RWPE1 (cell line): ENCODE results near the gene PLCD3.

ENCODE experiments used
- CTCF ChIA-PET: fragments of 350-600 bp; sonication (Branson Sonifier 250); formaldehyde crosslinking; extraction: SDS; loops from one replicate; lab custom pipeline; 2021; lab: Yijun Ruan, JAX
- POLR2A ChIA-PET: fragments of 400-600 bp; formaldehyde crosslinking; extraction: SDS; loops from one replicate; lab custom pipeline; 2020; ENCODE audit warnings: antibody characterized with exemption; ENCODE audit not compliant: low non-redundant PET; lab: Yijun Ruan, JAX
- DNase-seq: peaks from one replicate; pipeline ENCODE4 v3.0.0; 2012; ENCODE audit warnings: low spot score
- H3K27ac ChIP-seq: fragments of 450-650 bp; 2 replicates; pipeline ENCODE4 v1.5.1; 2017
- CTCF ChIP-seq: fragments of 450-650 bp; conservative IDR thresholded peaks from 2 replicates; pipeline ENCODE4 v1.5.1; 2017; ENCODE audit warnings: low read depth, mild to moderate bottlenecking

PLCD3 gene

DNA sequence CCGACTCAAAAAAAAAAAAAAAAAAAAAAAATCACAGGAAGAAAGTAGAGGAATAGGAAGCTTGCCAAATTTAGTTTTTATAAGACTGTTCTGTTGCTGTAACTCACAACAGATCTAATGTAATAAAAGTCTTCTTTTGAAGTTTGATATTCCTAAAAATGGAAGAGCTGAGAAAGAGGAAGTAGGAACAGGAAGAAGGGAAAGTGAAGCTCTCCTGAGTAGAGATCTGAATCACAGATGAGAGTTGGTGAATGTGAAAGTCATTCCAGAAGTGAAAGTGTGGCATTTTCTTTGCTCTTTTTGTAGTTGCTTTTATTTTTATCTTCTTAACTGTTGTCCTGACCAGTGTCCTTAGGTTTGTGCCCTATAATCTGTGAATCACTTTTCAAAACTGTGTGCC lies 69.1 kb downstream of the PLCD3 start:
- no peak for DNase-seq
- H3K27ac ChIP-seq, result peak overlapping the region; percentile 43
- no peak for TF ChIP-seq CTCF
- CTCF ChIA-PET, result interaction anchor here (0.6 to 0.7 kb wide), 2 partner anchors 8 to 57 kb away, joined by 3 read pairs; no protein-coding TSS in a partner anchor
- POLR2A ChIA-PET, result interaction anchor here (0.5 to 0.6 kb wide), 2 partner anchors 12 to 17 kb away, joined by 4 to 5 read pairs; no protein-coding TSS in a partner anchor

DNA sequence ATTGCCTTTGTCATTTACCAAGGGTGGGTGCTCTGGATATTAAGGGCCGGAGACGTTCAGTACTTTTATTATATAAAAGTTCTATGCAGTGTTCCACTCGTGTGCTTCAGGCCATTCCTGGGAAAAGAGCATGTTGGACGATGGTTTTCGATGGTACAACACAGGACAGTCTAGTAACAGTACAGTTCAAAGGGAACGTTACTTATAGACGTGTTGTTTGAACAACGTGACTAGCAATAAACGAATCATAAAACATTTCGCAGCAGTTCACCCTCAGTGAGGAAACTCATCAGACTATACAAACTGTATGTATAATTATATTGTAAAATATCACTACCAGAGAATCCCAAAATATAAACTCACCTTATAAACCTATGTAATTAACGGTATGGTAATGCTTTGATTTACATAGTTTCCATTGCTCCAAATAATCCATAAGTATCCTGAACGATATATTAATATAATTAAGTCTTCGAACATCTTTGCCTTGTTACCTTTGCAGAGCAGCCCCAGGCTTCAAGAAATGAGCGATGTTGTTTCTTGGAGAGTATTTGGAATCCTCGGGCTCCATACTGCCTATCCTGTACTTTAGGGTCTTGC lies 70.6 kb downstream of the PLCD3 start:
- no peak for TF ChIP-seq CTCF
- ChIA-PET POLR2A (interaction anchor here (0.5 to 1.3 kb wide), 5 partner anchors 10 to 185 kb away, joined by 3 to 9 read pairs (median 3); partner anchors contain the start of gene DCAKD), CTCF (interaction anchor here (1.0 kb wide), 1 partner anchor 37 kb away, joined by 4 read pairs; no protein-coding TSS in a partner anchor)
- H3K27ac ChIP-seq, result peak overlapping the region; percentile 86
- peak; percentile 99 for DNase-seq

- ChIA-PET POLR2A (interaction anchor here (0.6 to 1.3 kb wide), 4 partner anchors 9 to 184 kb away, joined by 3 to 9 read pairs (median 3); partner anchors contain the start of gene DCAKD), CTCF (interaction anchor here (0.7 to 1.0 kb wide), 2 partner anchors 38 to 71 kb away, joined by 3 to 4 read pairs; no protein-coding TSS in a partner anchor)
- TF ChIP-seq CTCF, result no peak
- peak within 1 kb of the TSS; percentile 86 for H3K27ac ChIP-seq
- peak; percentile 98 for DNase-seq
These were observed 71.3 kb downstream of the PLCD3 start, which contains the start of gene NMT1 for GRCh38 chr17:45060797-45061605. Gene NMT1 (plus strand): TSS chr17:45061317. CDS start chr17:45061330, 13 bp downstream.

- no peak for TF ChIP-seq CTCF
- ChIA-PET CTCF (interaction anchor here (0.6 to 0.7 kb wide), 2 partner anchors 70 to 74 kb away, joined by 3 read pairs; no protein-coding TSS in a partner anchor), POLR2A (interaction anchor here (1.3 kb wide), 1 partner anchor 9 kb away, joined by 9 read pairs; the partner anchor contains the start of gene DCAKD)
- peak overlapping the region; percentile 86 for H3K27ac ChIP-seq
- no peak for DNase-seq
These were observed 71.9 kb downstream of the PLCD3 start for GRCh38 chr17:45060382-45060796.
